A549 (cell line): ENCODE data around the gene PCDH8.

Source experiments
- PHF8 ChIP-seq: fragments of 200-600 bp; sonication (generic); IDR thresholded peaks from 2 replicates; pipeline ENCODE4 v1.6.1; 2016; ENCODE audit warnings: low read depth, mild to moderate bottlenecking, antibody characterized with exemption, moderate library complexity, borderline replicate concordance
- POLR2AphosphoS2 ChIP-seq: conservative IDR thresholded peaks from 2 replicates; pipeline ENCODE4 v1.6.1; 2012; ENCODE audit warnings: low read length, improper control_type of control experiment, inconsistent platforms
- RARB ChIP-seq: fragments of 250-450 bp; sonication (Bioruptor Pico); IDR thresholded peaks from 2 replicates; pipeline ENCODE4 v1.8.0; 2021; ENCODE audit warnings: mild to moderate bottlenecking, moderate library complexity
- SREBF2 ChIP-seq: fragments of 450-650 bp; IDR thresholded peaks from 2 replicates; pipeline ENCODE4 v1.6.1; 2014; ENCODE audit warnings: mild to moderate bottlenecking, moderate library complexity
- TF ChIP-seq, protein P1 (sequence below): fragments of >200 bp; sonication (Bioruptor Twin); formaldehyde crosslinking; IDR thresholded peaks from 3 replicates; pipeline ENCODE4 v1.5.1; 2016
- TF ChIP-seq, protein P2 (sequence below): fragments of 450-650 bp; IDR thresholded peaks from 2 replicates; pipeline ENCODE4 v1.6.1; 2014; ENCODE audit warnings: antibody characterized with exemption

- TF ChIP-seq, protein P1, sequence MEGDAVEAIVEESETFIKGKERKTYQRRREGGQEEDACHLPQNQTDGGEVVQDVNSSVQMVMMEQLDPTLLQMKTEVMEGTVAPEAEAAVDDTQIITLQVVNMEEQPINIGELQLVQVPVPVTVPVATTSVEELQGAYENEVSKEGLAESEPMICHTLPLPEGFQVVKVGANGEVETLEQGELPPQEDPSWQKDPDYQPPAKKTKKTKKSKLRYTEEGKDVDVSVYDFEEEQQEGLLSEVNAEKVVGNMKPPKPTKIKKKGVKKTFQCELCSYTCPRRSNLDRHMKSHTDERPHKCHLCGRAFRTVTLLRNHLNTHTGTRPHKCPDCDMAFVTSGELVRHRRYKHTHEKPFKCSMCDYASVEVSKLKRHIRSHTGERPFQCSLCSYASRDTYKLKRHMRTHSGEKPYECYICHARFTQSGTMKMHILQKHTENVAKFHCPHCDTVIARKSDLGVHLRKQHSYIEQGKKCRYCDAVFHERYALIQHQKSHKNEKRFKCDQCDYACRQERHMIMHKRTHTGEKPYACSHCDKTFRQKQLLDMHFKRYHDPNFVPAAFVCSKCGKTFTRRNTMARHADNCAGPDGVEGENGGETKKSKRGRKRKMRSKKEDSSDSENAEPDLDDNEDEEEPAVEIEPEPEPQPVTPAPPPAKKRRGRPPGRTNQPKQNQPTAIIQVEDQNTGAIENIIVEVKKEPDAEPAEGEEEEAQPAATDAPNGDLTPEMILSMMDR = no peak
- TF ChIP-seq SREBF2 (no peak), POLR2AphosphoS2 (no peak), RARB (CRISPR knock-in tag) (no peak), PHF8 (no peak)
- TF ChIP-seq, protein P2, sequence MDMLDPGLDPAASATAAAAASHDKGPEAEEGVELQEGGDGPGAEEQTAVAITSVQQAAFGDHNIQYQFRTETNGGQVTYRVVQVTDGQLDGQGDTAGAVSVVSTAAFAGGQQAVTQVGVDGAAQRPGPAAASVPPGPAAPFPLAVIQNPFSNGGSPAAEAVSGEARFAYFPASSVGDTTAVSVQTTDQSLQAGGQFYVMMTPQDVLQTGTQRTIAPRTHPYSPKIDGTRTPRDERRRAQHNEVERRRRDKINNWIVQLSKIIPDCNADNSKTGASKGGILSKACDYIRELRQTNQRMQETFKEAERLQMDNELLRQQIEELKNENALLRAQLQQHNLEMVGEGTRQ = no peak
Observed at GRCh38 chr13:52848455-52849195, at the start of gene PCDH8.
